GM12878 (cell line): ENCODE measurements around the gene RNF112. TPM values are rescaled to one million over a fixed set of nuclear protein-coding genes. Genes with fewer than 3 reads are reported as not detected.

Source experiments
- ATF2 ChIP-seq: IDR thresholded peaks from 2 replicates; pipeline ENCODE4 v1.6.1; 2012; ENCODE audit warnings: low read length, inconsistent platforms
- BRCA1 ChIP-seq: IDR thresholded peaks from 2 replicates; pipeline ENCODE4 v1.6.1; 2011; ENCODE audit warnings: low read depth, low read length, improper control_type of control experiment
- CBFB ChIP-seq: IDR thresholded peaks from 2 replicates; pipeline ENCODE4 v1.6.1; 2016; ENCODE audit warnings: antibody characterized with exemption, low read depth
- CBX5 ChIP-seq: sonication (generic); IDR thresholded peaks from 2 replicates; pipeline ENCODE4 v1.6.1; 2016; ENCODE audit warnings: low read depth, moderate library complexity, mild to moderate bottlenecking, inconsistent platforms
- EED ChIP-seq: sonication (generic); IDR thresholded peaks from 2 replicates; pipeline ENCODE4 v1.6.1; 2016; ENCODE audit warnings: antibody characterized with exemption, low read depth
- IKZF1 ChIP-seq: fragments of 450-650 bp; conservative IDR thresholded peaks from 2 replicates; pipeline ENCODE4 v1.6.1; 2017; ENCODE audit warnings: antibody characterized with exemption, mild to moderate bottlenecking
- IKZF2 ChIP-seq, 2 experiments: fragments of 450-650 bp; IDR thresholded peaks; 2 replicates each; pipeline ENCODE4 v1.6.1; 2017; ENCODE audit warnings: mild to moderate bottlenecking in 2 of 2, moderate library complexity in 2 of 2
- LARP7 ChIP-seq: fragments of 450-650 bp; IDR thresholded peaks from 2 replicates; pipeline ENCODE4 v1.6.1; 2017; ENCODE audit warnings: mild to moderate bottlenecking
- NFYB ChIP-seq: IDR thresholded peaks from 2 replicates; pipeline ENCODE4 v1.6.1; 2011; ENCODE audit warnings: low read depth, mild to moderate bottlenecking, low read length, improper control_type of control experiment, moderate library complexity; ENCODE audit not compliant: insufficient read depth
- PBX3 ChIP-seq: IDR thresholded peaks from 2 replicates; pipeline ENCODE4 v1.6.1; 2011; ENCODE audit warnings: mild to moderate bottlenecking, low read depth, low read length, moderate library complexity; ENCODE audit not compliant: insufficient replicate concordance
- TCF7 ChIP-seq: IDR thresholded peaks from 2 replicates; pipeline ENCODE4 v1.6.1; 2014; ENCODE audit warnings: antibody characterized with exemption, borderline replicate concordance
- polyA plus RNA-seq, 11 experiments: library from polyadenylated mRNA; depleted of rRNA in 4 of 11; unstranded in 6 of 11; stranded (reverse) in 5 of 11; fragments of >200 nt; fragmentation: Nextera tagmentation in 4 of 11; fragmentation: Illumina TruSeq in 1 of 11; extraction: Ambion mirVana in 4 of 11; extraction: Trizol in 1 of 11; gene quantifications; 1 replicate in 1 of 11; 2 replicates in 10 of 11; pipeline versions ENCODE4 v1.2.1 to v1.2.3, GENCODE V29; 2011 to 2016; ENCODE audit warnings: inconsistent platforms in 2 of 11, missing spikeins in 2 of 11, low read depth in 1 of 11
- total RNA-seq, 4 experiments: library from RNA; depleted of rRNA in 3 of 4; stranded (reverse); fragments of >200 nt in 3 of 4; fragmentation: Illumina TruSeq in 1 of 4; extraction: Trizol in 1 of 4; gene quantifications; 2 replicates each; pipeline versions ENCODE4 v1.2.1 to v1.2.3, GENCODE V29; 2013 to 2021

The RNF112 gene
- total and polyA plus RNA-seq, 10 of the 15 experiments (the other 5 are each of a cell fraction or from before 2014, with no cell fraction given), result not detected

GRCh38 chr17:19370493-19370960, 40.5 kb upstream of the RNF112 start (continued):
- no peak for TF ChIP-seq ATF2
- no peak for TF ChIP-seq PBX3
- TF ChIP-seq NFYB, result peak; percentile 65; the same call in 1 of the 2 replicates
- peak; percentile 38 for TF ChIP-seq EED
- no peak for TF ChIP-seq CBX5
- TF ChIP-seq CBFB, result 0 out of 2 replicates have a peak, but pooled peaks have one; percentile 22
- TF ChIP-seq IKZF1, result peak; percentile 62
- no peak for TF ChIP-seq TCF7
- no peak for TF ChIP-seq BRCA1
- peak; percentile 45 to 56; a peak in 3 of 4 replicates for TF ChIP-seq IKZF2 (IDR thresholded peaks at IDR 0.05)
- TF ChIP-seq LARP7, result 0 out of 2 replicates have a peak, but pooled peaks have one; percentile 17
